G401.6 (cell line): ENCODE data around the gene SPART.
"Not testable (repeated sequence)": the region's sequence is repeated elsewhere in the genome, so short reads cannot be mapped to it uniquely, and the experiment has no call there.

ENCODE experiments used
- FAIRE-seq: peaks from 2 replicates; lab custom pipeline; 2012; peaks lifted over from hg19 to GRCh38; lab: Jason Lieb, UNC

The SPART gene

DNA sequence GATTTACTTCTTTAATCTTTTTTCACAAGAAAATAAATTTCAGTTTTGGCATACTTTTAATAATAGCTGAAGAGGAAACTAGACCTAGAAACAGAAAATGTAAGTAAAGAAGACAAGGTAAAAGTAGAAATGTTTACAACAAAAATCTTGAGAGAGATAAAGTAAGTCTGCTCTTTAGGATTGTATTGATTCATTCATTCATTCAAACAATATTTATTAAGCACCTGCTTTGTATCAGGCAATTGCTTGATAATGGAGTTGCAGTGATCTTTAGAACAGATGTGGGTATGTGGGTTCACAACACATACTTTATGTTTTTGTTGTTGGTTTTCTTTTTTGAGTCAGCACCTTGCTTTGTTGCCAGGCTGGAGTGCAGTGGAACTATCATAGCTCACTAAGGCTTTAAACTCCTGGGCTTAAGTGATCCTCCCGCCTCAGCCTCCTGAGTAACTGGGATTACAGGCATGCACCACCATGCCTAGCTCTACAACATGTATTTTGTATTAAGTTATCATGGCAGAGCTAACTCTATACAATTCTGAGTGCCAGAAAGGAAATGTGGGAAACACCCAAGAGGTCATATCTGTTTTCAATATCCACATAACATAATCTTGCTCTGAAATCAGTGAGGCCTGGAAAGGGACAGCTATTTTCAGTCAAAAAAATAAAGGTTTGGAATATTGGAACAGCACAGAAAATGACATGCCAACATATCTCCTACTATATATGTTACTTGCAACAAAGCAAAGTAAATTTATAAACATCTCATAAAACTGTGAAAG, 8.8 kb upstream of the SPART start:
- no peak for FAIRE-seq

DNA sequence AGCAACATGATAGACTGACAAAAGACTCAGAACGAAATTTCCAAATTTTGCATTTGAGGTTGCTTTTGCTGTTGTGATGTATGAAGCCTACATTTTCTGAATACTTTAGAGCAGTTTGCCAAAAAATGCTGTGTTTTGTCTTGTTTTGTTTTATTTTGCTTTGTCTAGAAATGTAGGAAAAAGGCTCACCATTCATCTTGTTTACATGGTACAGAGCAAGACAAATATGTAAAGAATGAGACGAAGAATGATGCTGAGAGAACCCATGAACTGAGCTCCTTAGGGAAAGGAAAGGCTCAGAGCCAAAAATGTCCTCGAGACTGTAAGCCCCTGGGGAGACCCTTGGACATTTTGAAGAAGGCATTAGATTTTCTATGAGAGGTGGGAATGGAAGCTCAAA, 6.8 kb upstream of the SPART start:
- FAIRE-seq: no peak

DNA sequence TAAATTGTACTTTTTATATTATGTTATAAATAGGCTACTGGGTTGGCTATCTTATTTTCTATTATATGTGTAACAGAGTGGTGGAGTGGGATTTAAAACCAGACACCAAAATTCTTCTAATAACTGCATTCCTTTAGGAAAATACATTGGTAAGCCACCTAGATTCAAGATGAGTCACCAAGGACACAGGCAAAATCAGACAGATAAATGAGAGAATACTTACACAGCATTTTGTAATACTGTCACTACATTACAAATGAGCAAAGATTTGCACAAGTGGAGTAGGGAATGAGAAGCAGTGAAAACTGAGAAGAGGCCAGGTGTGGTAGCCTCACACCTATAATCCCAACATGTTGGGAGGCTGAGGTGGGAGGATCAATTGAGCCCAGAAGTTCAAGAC, 6.2 kb upstream of the SPART start:
- no peak for FAIRE-seq

DNA sequence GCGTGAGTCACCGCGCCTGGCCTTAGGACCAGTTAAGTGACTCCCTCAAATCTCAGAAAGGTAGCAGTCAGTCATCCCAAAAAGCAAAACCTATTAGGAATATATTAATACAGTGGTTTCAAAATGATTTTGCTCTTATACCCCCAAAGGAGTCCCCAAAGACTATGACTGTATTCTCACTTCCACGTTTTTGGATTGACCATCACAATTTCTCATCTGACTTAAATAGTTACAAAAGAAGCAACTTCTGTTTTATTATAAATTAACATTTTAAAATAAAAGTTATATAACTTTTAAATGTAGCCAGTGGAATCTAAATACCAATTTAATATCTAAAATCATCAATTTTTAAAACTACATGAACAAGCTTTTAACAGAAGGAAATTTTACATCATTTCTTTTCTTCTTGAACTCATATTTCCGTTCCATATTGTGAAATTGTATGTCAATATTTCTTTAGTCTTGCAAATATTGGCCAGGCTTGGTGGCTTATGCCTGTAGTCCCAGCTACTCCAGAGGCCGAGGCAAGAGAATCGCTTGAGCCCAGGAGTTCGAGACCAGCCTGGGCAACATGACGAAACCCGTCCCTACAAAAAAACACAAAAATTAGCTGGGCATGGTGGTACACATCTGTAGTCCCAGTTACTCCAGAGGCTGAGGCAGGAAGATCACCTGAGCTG, 1.5 kb upstream of the SPART start:
- FAIRE-seq: no peak

DNA sequence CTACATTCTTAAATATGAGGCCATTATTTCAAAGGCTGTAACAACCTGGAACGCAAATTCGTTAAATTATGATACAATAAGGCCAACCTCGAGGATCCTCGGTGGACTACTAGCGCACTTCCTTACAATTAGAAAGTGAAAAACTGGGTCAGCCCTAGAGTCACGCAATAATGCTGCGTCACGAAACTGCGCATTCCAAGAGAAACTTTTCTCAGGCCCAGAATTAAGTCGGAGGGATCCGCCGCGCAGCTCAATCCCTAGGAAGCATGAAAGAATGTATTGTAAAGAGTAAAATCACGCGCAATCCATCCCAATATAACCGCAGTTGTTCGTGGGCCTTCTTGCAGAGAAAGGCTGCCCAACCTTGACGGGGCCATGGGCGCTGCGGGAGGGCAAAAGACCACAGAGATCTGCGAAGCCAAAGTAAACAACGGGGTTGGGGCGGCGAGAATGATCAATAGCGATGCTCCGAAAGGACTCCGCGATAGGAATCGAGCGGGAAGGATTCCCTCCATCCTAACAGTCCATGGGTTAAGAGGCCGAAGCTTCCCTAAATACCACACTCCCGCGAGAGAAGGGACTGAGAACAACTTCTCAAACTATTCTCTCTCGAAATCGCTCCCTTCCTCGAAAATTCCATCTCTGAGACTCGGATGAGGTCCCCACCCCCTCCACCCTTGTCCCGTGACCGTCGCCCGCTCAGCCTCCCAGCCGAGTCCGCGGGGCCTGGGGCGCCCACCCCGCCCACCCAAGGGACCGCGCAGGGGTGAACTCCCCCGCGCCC, 564 bp downstream of the SPART start:
- FAIRE-seq: no peak

DNA sequence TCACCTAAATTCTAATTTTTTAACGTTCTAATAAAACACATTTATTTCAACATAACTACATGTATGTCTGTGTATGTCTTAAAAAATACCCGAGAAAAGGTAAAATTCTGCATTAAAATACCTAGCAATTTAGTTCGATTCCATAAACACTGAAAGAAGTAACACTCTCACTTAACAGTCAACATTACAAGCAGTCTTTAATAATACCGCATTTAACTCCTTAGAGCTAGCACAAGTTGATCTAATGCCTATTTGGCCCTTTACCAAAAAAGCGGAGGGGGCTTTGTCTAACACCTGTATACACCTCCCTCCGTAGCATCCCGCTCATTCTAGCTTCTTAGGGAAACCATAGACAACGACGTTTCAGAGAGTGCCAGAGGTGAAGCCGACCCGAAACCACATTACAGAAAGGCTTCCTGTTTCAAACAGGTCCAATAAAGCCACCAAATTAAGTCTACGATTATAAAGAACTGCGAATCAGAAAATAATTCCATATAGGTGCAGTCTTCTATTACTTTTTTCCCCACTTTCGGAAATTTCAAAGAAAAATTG, 1.2 kb downstream of the SPART start:
- FAIRE-seq: no peak

DNA sequence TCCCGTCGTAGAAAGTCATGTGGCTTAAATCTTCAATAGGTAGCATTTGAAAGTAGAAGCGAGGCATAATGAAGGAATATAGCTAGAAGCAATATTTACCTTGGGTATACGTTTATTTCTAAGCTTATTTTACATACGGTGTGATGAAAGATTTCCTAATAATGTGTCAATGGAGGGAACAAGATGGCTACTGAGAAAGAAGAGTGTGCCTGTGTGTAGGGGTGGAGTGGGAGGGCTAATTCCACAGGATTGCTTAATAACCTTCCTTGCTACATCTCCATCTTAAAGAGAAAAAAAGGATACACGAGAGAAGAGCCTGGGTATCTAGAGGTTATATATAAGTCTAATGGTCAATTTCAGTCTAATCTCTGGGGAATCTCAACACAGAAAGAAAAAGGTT, 2.0 kb downstream of the SPART start:
- FAIRE-seq: no peak

DNA sequence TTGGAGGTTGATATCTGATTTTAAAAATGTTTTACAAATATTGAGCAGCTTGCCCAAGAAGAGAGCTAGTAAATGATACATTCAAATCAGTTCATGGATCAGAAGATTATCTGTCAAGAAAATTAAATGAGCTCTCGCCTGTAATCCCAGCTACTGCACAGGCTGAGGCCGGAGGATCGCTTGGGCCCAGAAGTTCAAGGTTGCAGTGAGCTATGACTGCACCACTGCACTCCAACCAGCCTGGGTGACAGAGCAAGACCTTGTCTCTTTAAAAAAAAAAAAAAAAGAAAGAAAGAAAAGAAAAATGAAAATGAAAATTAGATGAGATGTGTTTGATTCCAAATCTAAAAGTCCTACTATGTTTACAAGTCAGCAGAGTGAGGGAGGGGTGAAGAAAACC, 2.4 kb downstream of the SPART start:
- FAIRE-seq: no peak

DNA sequence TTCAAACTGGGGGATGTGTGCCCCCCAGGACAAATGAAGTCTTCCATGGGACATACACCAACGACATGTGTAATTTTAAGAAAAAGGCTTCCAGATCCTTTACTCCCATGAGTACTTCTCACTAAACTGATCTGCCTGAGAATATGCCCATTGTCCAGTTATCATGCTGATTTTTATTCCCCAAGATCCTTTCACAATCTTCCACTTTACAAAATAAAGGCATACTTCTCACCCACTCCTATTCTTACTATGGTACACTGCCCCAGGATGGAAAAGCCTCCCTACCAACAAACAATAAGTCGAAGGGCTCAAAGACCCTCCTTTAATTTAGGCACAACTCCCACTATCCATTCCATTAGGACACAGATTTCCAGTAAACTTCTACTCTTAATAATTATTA, 3.5 kb downstream of the SPART start:
- no peak for FAIRE-seq

DNA sequence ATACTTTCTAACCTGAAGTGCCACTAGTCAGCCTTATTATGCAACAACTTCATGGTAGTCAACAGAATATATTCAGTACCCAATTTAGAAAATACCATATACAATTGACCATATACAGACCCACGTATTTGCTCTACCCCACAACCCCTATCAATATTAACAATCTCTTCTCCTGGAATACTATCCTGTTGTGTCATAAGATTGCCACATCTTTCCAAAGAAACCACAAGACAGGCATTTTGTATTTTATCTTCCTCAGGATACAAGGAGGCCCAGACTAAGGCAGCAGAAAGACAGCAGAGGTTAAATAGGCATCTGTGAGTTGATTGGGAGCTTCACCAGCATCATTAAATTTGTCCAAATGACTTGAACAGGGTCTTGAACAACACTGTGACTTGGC, 4.5 kb downstream of the SPART start:
- FAIRE-seq: no peak

DNA sequence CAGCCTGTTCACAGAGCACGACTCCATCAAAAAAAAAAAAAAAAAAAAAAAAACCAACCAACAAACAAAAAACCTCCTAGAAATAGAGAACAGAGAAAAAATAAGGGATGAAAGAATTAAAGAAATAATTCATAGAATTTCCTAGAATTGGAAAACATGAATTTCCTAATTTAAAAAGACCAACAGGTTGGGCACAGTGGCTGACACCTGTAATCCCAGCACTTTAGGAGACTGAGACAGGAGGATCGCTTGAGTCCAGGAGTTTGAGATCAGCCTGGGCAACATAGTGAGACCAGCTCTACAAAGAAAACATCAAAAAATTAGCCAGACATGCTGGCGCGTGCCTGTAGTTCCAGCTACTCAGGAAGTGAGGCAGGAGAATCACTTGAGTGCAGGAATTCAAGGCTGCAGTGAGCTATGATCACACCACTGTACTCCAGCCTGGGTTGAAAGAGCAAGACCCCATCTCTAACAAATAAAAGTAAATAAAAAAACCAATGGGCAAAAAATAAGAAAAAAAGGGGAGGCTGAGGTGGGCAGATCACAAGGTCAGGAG, 6.5 kb downstream of the SPART start:
- FAIRE-seq: no peak

DNA sequence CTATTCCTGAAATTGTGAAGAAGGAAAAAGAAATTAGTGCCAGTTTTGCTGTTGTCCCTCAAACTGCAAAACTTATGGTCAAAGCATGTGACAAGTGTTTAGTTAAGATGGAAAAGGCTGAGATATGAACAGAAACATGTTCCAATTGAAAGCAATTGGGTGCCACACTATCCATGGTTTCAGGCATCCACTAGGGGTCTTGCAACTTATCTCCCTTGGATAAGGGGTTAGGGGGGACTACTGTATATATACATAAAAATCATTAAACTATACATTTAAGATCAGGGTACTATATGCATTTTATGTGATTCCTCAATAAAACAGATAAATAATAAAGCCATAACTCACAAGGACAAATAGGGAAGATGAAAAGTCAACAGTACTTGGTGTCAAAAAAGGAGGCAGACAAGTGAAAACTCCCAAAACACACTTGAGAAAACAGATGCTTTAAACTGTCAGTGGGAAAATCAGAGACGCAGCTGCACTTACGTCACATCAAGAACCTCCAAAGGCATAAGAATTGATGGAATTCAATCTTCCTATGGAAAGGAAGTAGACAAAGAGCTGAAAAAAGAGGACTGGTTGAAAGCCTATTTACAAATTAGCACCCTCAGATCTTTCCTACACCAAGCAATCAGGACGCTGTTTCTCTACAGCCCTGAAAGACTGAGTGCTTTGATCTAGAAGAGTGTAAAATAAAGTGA, 8.1 kb downstream of the SPART start:
- no peak for FAIRE-seq

DNA sequence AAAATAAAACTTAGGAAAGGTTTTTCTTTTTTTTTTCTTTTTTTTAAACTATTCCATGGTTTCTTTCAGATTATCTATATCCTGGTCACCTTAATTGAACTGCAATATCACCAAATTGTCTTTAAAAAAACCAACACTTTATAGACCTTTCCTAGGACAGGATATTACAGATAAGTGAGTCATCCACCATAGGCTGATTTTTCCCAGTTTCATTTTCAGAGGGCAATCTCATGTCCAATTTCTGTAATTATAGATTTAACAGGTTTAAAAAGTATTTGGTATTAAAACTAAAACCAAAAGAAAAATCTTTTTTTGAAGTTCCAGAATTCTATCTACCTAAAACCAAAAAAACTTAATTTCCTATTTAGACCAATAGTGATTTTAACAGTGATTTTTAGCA, 13.2 kb downstream of the SPART start:
- peak; percentile 3 for FAIRE-seq

DNA sequence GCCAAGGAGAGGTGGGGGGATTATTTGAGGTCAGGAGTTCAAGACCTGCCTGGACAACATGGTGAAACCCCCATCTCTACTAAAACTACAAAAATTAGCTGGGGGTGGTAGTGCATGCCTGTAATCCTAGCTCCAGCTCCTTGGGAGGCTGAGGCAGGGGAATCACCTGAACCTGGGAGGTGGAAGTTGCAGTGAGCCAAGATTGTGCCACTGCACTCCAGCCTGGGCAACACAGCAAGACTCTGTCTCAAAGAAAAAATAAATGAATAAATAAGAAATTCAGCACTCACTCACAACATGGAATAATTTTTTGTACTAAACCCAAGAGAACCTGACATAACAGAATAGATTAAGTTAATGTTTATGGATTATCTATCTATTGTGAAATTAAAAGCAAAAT, 13.9 kb downstream of the SPART start:
- FAIRE-seq: not testable (repeated sequence)

DNA sequence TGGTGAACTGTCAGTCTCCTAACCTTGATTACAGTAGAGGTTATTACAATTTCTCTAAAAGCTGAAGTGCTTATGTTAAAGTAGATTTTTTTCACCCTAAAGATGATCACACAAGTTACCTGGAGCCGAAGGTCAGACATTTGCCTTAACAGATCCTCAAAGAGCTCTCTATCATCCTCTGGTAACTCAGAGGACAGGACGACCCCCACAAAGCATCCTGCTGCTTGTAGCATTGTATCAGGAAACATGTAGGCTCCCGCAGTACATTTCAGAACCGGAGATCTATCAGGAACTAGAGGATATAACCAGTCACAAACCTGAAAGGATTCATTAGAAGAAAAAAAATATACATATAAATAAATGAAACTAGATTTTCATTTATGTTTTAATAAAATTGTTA, 14.9 kb downstream of the SPART start:
- no peak for FAIRE-seq

DNA sequence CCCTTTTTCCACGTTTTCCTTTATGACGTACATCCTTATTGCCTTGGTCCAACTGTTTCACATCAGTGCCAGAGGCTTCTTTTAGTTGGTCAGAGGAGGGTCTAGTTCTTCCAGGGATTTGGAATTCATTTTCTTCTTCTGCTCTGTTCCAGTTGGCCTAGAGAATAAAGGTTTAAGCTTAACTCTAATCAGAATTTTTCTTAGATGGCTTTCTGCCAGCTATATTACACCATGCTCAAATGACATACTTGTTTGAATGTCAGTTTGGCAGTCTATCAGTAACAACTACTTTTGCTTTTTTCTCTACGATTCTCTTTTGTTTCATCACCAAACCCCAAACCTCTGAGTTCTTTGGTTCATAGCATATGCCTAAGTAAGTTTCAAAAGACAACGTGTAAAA, 16.8 kb downstream of the SPART start:
- FAIRE-seq: no peak

DNA sequence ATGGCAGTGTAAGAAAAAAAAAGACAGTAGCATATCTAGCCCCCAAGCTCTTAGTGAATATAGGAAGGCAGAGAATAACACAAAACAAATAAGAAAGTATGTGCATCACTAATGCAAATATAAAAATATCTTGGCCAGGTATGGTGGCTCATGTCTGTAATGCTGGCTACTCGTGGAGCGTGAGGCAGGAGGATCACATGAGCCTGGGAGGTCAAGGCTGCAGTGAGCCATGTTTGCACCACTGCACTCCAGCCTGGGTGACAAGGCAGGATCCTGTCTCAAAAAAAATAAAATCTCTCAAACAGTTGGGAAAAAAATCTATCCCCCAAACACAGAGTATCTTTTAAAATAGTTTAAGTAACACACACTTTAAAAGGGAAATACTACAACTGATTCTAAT, 17.4 kb downstream of the SPART start:
- FAIRE-seq: no peak

DNA sequence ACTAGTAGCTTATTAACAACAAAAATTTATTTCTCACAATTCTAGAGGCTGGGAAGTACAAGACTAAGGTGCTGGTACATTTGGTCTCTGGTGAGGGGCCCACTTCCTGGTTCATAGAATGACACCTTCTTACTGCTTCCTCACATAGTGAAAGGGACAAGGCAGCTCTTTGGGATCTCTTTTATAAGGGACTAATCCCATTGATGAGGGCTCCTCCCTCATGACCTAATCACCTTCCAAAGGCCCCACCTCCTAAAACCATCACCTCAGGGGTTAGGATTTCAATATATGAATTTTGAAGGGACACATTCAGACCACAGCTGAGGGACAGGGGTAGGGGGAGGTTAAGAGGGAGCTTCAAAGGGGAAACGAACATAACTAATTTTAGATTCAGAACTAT, 20.3 kb downstream of the SPART start:
- no peak for FAIRE-seq

DNA sequence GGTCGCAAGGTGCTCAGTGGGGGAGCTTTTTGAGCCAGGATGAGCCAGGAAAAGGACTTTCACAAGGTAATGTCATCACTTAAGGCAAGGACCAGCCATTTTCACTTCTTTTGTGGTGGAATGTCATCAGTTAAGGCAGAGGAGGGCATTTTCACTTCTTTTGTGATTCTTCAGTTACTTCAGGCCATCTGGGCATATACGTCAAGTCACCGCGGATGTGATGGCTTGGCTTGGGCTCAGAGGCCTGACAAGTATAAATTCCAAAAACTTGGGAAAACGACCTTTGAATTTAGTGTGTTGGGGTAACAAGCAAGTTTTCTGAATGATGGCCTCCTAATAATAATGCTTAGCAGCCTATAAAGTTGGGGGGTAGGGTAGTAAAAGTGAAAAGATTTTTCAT, 21.3 kb downstream of the SPART start:
- not testable (repeated sequence) for FAIRE-seq

DNA sequence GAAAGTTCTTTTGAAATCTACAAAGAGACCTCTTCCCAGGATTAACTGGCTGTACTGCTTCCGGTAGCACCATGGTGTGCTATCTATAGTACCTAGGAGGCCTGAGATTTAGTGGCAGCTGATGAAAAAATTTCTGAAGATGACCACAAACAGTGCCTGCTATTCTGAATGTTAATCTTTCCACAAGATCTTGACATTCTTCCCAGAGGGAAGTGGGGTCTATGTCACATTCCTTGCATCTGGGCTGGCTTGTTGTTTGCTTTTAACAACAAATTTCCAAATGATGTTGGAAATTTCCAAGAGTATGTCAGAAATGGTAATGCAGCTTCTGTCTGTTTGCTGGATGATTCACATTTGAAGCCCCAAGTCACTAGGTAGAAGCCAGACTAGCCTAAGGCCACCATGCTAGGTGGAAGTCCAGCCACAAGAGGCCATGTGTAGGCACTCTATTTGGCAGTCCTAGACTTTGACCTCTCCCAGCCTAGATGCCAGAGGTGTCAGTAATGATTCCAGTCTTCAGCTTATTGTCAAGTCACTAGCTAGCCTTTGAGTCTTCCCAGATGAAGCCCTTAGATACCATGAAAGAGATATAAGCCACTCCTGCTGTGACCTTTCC, 22.1 kb downstream of the SPART start:
- no peak for FAIRE-seq

DNA sequence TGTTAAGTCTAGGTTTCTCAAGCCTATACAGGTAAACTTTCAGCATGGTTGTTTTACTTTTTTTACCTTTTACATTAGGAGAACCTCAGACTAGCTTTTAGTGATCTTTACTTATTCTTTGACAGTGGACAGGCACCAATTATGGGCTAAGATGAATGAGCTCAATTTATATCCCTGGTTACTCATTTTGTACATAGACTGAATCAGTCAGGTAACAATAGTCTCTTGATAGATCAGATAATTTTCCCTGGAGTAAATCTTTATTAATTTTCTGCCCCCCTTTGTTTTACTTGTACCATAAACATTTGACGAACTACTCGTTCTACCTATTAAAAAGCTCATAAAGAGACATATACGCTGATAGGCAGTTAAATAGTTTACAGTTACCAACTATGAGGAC, 22.8 kb downstream of the SPART start:
- no peak for FAIRE-seq

DNA sequence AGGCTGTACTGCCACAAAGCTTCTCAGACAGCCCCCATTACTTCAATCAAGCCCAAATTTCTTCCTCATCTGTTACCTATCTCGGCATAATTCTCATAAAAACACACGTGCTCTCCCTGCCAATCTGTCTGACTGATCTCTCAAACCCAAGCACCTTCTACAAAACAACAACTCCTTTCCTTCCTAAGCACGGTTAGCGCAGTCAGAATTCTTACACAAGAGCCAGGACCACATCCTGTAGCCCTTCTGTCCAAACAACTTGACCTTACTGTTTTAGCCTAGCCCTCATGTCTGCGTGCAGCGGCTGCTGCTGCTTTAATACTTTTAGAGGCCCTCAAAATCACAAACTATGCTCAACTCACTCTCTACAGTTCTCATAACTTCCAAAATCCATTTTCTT, 26.4 kb downstream of the SPART start:
- not testable (repeated sequence) for FAIRE-seq
